GM12874 (cell line): ENCODE results near the gene ALX1.

Experiments
- TF ChIP-seq, protein P1 (sequence below): IDR thresholded peaks from 2 replicates; pipeline ENCODE4 v1.5.1; 2011; ENCODE audit warnings: low read depth, mild to moderate bottlenecking, control low read depth, low read length, moderate library complexity; ENCODE audit not compliant: insufficient read depth

The ALX1 gene

GRCh38 chr12:85308374-85308773 is 28.4 kb downstream of the ALX1 start:
- TF ChIP-seq, protein P1, sequence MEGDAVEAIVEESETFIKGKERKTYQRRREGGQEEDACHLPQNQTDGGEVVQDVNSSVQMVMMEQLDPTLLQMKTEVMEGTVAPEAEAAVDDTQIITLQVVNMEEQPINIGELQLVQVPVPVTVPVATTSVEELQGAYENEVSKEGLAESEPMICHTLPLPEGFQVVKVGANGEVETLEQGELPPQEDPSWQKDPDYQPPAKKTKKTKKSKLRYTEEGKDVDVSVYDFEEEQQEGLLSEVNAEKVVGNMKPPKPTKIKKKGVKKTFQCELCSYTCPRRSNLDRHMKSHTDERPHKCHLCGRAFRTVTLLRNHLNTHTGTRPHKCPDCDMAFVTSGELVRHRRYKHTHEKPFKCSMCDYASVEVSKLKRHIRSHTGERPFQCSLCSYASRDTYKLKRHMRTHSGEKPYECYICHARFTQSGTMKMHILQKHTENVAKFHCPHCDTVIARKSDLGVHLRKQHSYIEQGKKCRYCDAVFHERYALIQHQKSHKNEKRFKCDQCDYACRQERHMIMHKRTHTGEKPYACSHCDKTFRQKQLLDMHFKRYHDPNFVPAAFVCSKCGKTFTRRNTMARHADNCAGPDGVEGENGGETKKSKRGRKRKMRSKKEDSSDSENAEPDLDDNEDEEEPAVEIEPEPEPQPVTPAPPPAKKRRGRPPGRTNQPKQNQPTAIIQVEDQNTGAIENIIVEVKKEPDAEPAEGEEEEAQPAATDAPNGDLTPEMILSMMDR: no peak

DNA sequence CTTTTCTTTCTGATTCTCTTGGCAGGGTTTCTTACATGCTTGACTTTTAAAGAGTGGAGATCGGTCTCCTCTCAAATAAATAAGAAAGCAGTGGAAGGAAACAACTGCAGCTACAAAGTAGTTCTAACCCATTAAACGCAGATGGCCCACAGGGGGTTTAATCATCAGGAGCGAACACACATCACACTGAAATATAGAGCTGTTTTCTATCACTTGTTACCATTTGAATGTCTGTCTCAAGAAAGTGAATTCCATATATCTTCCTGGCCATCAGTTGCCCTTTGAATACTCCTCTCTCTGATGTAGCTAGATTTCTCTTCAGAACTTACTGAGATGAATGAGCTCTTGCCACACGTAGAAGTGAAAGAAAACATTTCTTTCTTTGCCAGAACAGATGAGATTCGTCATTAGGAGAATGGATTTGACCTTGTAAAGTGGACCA is 29.1 kb downstream of the ALX1 start:
- TF ChIP-seq, protein P1: no peak

- TF ChIP-seq, protein P1: no peak
These were observed 30.0 kb downstream of the ALX1 start for GRCh38 chr12:85310025-85310424.

- TF ChIP-seq, protein P1: no peak
These were observed 30.5 kb downstream of the ALX1 start for GRCh38 chr12:85310456-85311076.

DNA sequence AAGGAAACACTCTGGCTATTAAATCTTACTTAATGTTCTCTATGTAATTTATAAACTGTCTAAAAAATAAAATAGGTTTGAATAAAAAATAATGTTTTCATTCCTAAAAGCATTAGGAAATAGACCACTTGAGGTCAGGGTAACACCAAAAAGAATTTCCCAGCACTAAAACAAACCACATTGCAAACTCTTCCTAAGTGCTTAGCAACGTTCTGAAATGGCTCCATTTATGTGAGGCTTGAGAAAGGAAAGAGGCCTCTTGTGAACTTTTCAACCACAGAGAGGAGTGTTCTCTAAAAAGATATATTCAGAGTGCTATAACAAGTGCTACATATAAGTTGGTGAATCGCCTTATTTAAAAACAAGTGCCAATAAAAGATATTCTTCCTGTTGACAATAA is 42.7 kb downstream of the ALX1 start:
- TF ChIP-seq, protein P1: no peak

- TF ChIP-seq, protein P1: no peak
These were observed 45.4 kb downstream of the ALX1 start for GRCh38 chr12:85325442-85325841.

DNA sequence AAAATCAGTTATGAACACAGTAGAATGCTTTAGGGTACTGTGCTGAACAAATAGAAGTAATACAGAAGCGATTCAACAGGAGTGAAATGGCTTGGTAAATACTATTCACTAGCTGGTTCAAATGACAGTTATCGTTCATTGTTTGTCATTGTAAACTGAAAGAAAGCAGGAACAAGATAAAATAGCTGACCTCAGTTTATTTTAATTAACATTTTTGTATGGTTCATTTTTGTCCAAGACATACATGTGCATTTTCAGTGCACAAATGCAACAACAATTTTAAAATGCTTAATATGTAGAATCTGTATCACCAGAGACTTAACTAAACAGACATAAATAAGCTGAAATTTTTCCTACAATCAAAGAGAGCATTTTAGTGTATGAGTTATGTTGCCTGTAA is 49.9 kb downstream of the ALX1 start:
- TF ChIP-seq, protein P1: no peak
